Measurements from ENCODE around the gene ASB12.

The ASB12 gene

GRCh38 chrX:64205441-64205734 is 25.0 kb downstream of the ASB12 start, which contains the start of gene AMER1:
AMER1 (minus strand) TSS chrX:64205708; CDS start chrX:64193286, 12,422 bp downstream.
- TF ChIP-seq, protein P1, sequence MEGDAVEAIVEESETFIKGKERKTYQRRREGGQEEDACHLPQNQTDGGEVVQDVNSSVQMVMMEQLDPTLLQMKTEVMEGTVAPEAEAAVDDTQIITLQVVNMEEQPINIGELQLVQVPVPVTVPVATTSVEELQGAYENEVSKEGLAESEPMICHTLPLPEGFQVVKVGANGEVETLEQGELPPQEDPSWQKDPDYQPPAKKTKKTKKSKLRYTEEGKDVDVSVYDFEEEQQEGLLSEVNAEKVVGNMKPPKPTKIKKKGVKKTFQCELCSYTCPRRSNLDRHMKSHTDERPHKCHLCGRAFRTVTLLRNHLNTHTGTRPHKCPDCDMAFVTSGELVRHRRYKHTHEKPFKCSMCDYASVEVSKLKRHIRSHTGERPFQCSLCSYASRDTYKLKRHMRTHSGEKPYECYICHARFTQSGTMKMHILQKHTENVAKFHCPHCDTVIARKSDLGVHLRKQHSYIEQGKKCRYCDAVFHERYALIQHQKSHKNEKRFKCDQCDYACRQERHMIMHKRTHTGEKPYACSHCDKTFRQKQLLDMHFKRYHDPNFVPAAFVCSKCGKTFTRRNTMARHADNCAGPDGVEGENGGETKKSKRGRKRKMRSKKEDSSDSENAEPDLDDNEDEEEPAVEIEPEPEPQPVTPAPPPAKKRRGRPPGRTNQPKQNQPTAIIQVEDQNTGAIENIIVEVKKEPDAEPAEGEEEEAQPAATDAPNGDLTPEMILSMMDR (IDR thresholded peaks at IDR 0.05), result no peak

DNA sequence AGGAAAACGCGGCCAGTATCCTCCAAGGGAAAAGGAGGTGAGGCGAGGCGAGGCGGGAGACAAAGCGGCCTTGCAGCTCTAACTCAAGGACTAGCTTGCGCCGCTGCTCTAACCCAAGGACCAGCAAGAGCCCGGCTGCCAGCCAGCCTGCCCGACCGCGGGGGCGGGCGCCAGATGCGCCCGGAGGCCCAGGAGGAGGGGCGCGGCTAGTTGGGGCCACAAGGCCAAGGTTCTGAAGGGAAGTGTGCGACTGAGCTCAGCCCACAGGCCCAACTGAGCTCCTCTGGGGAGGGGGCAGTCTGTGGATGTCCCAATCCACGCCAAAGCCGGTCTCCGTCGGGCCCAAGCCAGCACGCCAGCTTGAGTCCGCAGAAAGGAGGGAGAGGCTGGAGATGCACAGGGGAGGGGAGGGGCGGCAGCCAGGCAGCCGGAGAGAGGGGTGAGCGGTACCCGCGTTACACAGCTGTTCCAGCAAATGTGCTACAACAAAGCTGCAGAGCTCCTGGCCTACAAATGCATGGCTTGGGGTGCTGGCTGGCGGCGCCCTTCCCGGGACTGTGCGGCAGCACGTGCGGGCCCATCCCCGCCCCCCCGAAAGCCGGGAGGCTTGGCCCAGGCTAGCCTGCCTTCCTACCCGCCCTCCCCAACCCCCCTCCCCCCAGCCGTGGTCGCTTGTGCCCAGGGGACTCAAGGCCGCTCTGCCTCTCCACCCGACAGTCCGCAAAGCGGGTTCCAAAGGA is 25.5 kb downstream of the ASB12 start:
- TF ChIP-seq, protein P1 (IDR thresholded peaks at IDR 0.05), result no peak

GRCh38 chrX:64204252-64204651 is 26.2 kb downstream of the ASB12 start:
- TF ChIP-seq, protein P1 (IDR thresholded peaks at IDR 0.05), result no peak

DNA sequence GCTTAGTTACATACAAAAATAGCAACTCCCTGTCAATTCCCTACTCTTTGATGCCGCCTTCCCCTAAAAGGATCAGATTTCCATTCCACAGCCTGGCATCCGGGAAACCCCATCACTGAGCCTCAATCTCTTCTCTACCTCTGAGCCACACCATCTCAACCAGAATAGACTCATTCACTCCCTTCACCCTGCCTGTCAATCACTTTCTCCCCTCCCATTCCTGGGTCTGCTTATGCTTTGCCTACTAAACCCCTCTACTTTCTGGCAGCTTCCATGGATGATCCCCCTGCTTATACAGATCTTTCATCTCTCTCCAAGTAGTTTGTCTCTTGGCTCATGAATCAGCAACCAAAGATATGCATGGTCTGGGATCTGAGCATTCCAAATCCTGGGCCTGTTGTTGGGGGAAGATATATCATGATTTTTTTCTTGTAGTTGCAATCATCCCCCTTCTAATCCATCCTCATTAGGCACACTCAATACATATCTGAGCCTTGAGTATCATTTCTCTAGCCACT is 27.5 kb downstream of the ASB12 start:
- TF ChIP-seq, protein P1 (IDR thresholded peaks at IDR 0.05), result no peak

- TF ChIP-seq, protein P1 (IDR thresholded peaks at IDR 0.05), result no peak
Measured at GRCh38 chrX:64198036-64198435, 32.4 kb downstream of the ASB12 start.

- TF ChIP-seq, protein P1 (IDR thresholded peaks at IDR 0.05), result no peak
Measured at GRCh38 chrX:64196606-64197005, 33.8 kb downstream of the ASB12 start.

DNA sequence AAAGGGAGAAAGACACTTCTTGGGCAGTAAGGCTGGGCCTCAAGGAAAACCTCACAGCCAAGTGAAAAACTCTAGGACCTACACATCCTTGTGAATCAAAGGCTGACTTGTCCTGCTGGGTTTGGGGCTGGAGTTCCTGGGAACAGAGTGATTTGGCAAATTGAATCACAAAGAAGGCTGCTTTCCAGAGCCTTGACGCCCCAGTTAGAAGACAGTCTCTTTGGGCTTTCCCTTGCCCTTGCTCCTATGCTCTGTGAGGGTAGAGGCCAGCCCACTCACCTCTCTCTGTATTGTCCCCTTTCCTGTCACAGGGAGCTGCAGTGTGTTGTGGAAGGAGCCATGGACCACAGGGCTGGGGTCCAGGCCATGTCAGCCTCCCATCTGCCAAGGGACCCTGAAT is 34.5 kb downstream of the ASB12 start:
- TF ChIP-seq, protein P1 (IDR thresholded peaks at IDR 0.05), result no peak

Data from LNCAP (cell line).